Adipocyte (in vitro differentiated cells): Measurements from ENCODE around the gene MS4A4A.
"Not testable (repeated sequence)": the region's sequence is repeated elsewhere in the genome, so short reads cannot be mapped to it uniquely, and the experiment has no call there.

Experiments
- DNase-seq: peaks from one replicate; pipeline ENCODE4 v3.0.0-alpha.2; 2015; ENCODE audit warnings: low read depth
- H3K27me3 ChIP-seq: replicated peaks from 2 replicates; pipeline ENCODE4 v1.7.0; 2013; ENCODE audit warnings: mild to moderate bottlenecking, low read length, moderate library complexity; ENCODE audit not compliant: control insufficient read depth, insufficient read depth
- H3K36me3 ChIP-seq: 2 replicates; pipeline ENCODE4 v1.7.0; 2013; ENCODE audit warnings: low read length, mild to moderate bottlenecking, moderate library complexity; ENCODE audit not compliant: control insufficient read depth, insufficient read depth, severe bottlenecking
- H3K4me1 ChIP-seq: 2 replicates; pipeline ENCODE4 v1.7.0; 2013; ENCODE audit warnings: mild to moderate bottlenecking, low read length, moderate library complexity; ENCODE audit not compliant: control insufficient read depth, insufficient read depth
- H3K4me3 ChIP-seq: 2 replicates; pipeline ENCODE4 v1.7.0; 2013; ENCODE audit warnings: mild to moderate bottlenecking, low read length, moderate library complexity
- H3K9ac ChIP-seq: 2 replicates; pipeline ENCODE4 v1.7.0; 2013; ENCODE audit warnings: mild to moderate bottlenecking, low read length, moderate library complexity
- H3K9me3 ChIP-seq: 2 replicates; pipeline ENCODE4 v1.7.0; 2013; ENCODE audit warnings: mild to moderate bottlenecking, low read length, moderate library complexity; ENCODE audit not compliant: control insufficient read depth

The MS4A4A gene

DNA sequence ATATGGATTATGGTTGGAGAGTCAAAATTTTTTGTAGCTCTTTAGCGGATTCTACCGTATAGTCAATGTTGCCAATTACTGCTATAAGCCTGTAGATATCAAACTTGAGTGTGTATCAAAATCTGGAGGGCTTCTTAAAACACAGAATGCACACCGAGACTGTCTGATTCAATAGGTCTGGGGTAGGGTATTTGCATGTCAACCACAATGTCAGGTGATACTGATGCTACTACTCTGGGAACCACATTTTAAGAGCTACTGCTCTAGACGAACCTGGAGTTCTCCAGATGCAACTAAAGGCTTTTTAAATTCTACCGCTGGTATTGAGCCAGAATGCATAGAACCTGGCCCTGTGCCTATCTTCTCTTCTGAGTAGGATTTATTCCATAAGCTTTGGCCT is 15.8 kb upstream of the MS4A4A start:
- Histone ChIP-seq H3K4me3 (no peak overlapping the region), H3K9ac (no peak overlapping the region), H3K9me3 (peaks cover 2% of the 10 kb centered on the region), H3K27me3 (no peaks in the 10 kb centered on the region), H3K36me3 (no peaks in the 10 kb centered on the region), H3K4me1 (no peaks in the 10 kb centered on the region)
- no peak for DNase-seq

DNA sequence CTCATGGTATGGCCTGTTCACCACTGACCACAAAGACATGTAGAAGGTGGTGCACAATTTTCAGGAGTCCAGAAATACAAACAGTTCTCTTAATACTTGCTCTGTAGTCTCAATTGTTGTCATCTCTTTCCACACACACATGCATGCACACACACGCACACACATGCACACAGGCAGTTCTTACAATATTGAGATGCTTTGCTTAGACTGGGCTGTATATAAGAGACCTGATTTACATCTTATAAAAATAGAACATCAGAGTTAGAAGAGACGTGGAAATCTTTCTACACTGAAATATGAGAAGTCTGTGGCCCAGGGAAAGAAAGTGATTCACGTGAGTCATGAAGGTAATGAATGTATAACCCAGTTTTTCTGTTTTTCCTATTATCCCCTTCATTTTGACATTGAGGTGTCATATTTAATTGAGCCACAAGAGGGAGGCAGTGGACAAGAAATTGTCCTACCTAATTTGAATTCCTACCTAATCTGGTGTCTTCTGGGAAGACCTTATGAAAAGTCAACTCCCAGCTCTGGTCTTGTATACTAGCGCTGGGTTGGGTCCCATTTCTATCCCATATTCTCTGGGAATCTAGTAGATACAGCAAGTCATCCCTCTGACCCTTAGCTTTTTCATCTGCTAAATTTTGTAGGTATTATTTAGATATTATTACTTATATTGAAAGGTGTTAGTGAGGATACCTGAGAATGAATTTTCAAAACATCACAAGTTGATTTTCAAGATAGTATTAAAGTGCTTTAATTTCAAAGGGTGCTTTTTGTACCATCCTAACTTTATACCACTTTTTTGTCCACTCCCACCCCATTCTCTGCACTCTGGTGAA is 14.9 kb upstream of the MS4A4A start:
- no peaks in the 10 kb centered on the region for H3K4me1 ChIP-seq
- no peaks in the 10 kb centered on the region for H3K36me3 ChIP-seq
- no peaks in the 10 kb centered on the region for H3K27me3 ChIP-seq
- H3K9ac ChIP-seq = no peak overlapping the region
- peaks cover 11% of the 10 kb centered on the region for H3K9me3 ChIP-seq
- DNase-seq = peak; percentile 50
- no peak overlapping the region for H3K4me3 ChIP-seq

DNA sequence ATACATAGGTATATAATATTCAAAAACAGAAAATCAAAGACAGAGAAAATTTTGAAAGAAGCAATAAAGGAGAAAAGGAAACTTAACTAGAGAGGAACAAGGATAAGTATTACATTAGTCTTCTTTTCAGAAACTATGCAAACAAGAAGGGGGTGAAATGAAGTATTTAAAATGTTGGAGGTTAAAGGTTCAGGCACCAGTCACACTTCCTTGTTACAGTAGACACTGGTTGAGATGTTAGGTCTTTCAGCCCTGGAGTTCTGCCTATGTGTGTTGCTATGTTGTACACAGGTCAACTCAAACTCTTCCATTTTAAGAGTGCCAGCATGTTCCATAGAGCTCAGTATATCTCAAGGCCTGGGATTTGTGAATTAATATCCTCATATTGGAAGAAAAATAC is 6.0 kb upstream of the MS4A4A start:
- Histone ChIP-seq H3K4me3 (no peak overlapping the region), H3K9me3 (peaks cover 12% of the 10 kb centered on the region), H3K27me3 (no peaks in the 10 kb centered on the region), H3K36me3 (no peaks in the 10 kb centered on the region), H3K4me1 (no peaks in the 10 kb centered on the region), H3K9ac (no peak overlapping the region)
- no peak for DNase-seq

DNA sequence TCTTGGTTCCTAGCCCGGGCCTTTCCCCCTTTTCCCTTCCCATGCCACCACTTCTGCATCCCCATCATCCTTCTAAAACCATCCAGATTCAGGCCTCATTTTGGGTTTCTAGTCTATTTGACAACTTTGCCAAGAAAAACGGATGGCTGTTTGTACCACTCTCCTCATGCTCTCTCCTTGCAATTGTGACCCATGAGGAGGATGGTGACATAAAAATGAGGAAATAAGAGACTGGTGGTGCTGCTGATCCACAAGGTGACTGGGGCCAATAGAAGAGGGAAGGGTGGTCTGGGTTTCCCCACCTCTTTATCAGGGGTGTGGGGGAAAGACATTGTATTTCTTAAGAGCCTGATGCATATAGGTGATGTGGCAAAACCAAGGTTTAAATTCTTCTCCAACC is 1.0 kb downstream of the MS4A4A start:
- Histone ChIP-seq H3K36me3 (no peaks in the 10 kb centered on the region), H3K9ac (no peak overlapping the region), H3K9me3 (no peaks in the 10 kb centered on the region), H3K27me3 (no peaks in the 10 kb centered on the region), H3K4me3 (no peak overlapping the region), H3K4me1 (no peaks in the 10 kb centered on the region)
- no peak for DNase-seq

DNA sequence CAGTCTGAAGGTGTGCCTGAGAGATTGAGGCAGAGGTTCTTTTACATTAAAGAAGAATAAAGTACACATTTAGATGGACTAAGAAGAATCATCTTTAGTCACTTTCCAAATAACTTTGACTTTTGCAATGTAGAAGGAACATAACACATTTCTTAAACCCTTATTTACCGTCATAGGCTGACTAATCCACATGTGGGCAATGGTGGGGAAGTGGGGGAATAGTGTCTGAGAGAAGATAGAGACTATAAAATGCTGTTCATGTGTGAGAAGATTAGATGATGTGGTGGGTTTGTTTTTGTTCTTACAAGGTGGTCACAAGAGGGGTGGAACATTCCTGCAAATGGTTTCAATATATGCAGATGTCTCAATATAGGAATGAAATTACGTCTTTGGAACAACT is 1.8 kb downstream of the MS4A4A start:
- H3K27me3 ChIP-seq = no peaks in the 10 kb centered on the region
- H3K36me3 ChIP-seq = no peaks in the 10 kb centered on the region
- H3K4me1 ChIP-seq = no peaks in the 10 kb centered on the region
- H3K9me3 ChIP-seq = no peaks in the 10 kb centered on the region
- no peak for DNase-seq
- H3K9ac ChIP-seq = no peak overlapping the region
- H3K4me3 ChIP-seq = no peak overlapping the region

GRCh38 chr11:60285411-60286126 is 5.1 kb downstream of the MS4A4A start:
- not testable (repeated sequence) for H3K9ac ChIP-seq, H3K9me3 ChIP-seq, H3K4me1 ChIP-seq, H3K4me3 ChIP-seq, H3K36me3 ChIP-seq, H3K27me3 ChIP-seq, DNase-seq

GRCh38 chr11:60288531-60288930 is 8.1 kb downstream of the MS4A4A start:
- Histone ChIP-seq H3K9me3 (peaks cover 7% of the 10 kb centered on the region), H3K9ac (no peak overlapping the region), H3K27me3 (no peaks in the 10 kb centered on the region), H3K36me3 (no peaks in the 10 kb centered on the region), H3K4me3 (no peak overlapping the region), H3K4me1 (no peaks in the 10 kb centered on the region)
- DNase-seq = no peak

GRCh38 chr11:60292145-60292544 is 11.7 kb downstream of the MS4A4A start:
- Histone ChIP-seq H3K36me3 (no peaks in the 10 kb centered on the region), H3K4me3 (no peak overlapping the region)

DNA sequence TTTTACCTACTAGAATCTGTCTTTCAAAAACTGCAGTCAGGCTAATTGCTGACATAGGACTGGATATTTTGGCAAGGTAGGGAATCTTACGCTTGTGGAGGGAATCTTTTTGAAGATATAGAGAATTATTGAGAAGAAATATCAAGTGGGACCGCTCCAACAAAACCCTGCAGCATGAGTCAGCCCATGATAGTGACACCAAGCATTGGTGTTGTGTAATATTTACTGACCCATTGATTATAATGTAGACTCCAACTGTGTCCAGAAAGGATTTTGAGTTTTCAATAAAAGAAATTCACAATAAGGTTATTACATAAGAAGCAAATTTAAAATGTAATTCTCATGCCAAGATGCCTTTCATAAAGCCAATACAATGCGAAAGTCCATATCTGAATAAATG is 20.7 kb downstream of the MS4A4A start:
- DNase-seq = no peak
- Histone ChIP-seq H3K27me3 (no peaks in the 10 kb centered on the region), H3K36me3 (no peaks in the 10 kb centered on the region), H3K4me3 (no peak overlapping the region), H3K4me1 (no peaks in the 10 kb centered on the region), H3K9ac (no peak overlapping the region), H3K9me3 (no peaks in the 10 kb centered on the region)

More at GRCh38 chr11:60292145-60292544, 11.7 kb downstream of the MS4A4A start:
- Histone ChIP-seq H3K9me3 (peaks cover 7% of the 10 kb centered on the region), H3K4me1 (no peaks in the 10 kb centered on the region), H3K27me3 (no peaks in the 10 kb centered on the region), H3K9ac (no peak overlapping the region)
- DNase-seq = no peak

DNA sequence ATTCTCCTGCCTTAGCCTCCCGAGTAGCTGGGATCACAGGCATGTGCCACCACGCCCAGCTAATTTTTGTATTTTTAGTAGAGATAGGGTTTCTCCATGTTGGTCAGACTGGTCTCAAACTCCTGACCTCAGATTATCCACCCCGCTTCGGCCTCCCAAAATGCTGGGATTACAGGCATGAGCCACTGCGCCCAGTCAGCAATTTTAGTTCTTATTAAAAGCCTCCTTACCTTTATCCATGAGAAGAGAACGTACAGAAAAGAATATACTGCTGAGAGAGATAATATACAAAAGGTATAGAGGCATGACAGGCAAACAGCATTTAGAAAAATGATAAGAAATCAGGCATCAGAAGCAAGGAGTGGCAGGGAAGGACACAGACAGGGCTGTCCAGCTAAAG is 21.4 kb downstream of the MS4A4A start:
- H3K9ac ChIP-seq, H3K36me3 ChIP-seq, H3K27me3 ChIP-seq, DNase-seq, H3K9me3 ChIP-seq, H3K4me1 ChIP-seq, H3K4me3 ChIP-seq: not testable (repeated sequence)

- Histone ChIP-seq H3K4me3 (no peak overlapping the region), H3K9me3 (no peaks in the 10 kb centered on the region), H3K9ac (no peak overlapping the region), H3K36me3 (no peaks in the 10 kb centered on the region), H3K4me1 (no peaks in the 10 kb centered on the region), H3K27me3 (no peaks in the 10 kb centered on the region)
- no peak for DNase-seq
Measured at GRCh38 chr11:60303661-60304060, 23.2 kb downstream of the MS4A4A start.
